CD14-positive monocyte (primary cell): ENCODE measurements around the gene SRGAP1. TPM values are rescaled to one million over a fixed set of nuclear protein-coding genes. Genes with fewer than 3 reads are reported as not detected.

Source experiments
- DNase-seq, 3 donors: peaks; one replicate each; pipeline ENCODE4 v3.0.0-alpha.2; 2011 to 2022
- H2AFZ ChIP-seq: 2 replicates; pipeline ENCODE4 v1.6.0; 2012; ENCODE audit warnings: mild to moderate bottlenecking, low read depth, low read length, inconsistent platforms; ENCODE audit not compliant: insufficient read depth, poor library complexity, severe bottlenecking
- H3K27ac ChIP-seq, 2 donors: 1 replicate in 1 of 2; 2 replicates in 1 of 2; pipeline ENCODE4 v1.5.1; 2012 to 2013; ENCODE audit warnings: low read length in 2 of 2, control low read depth in 1 of 2, inconsistent platforms in 1 of 2, low read depth in 1 of 2, mild to moderate bottlenecking in 1 of 2
- H3K27me3 ChIP-seq, 2 donors: one replicate each; pipeline versions ENCODE4 v1.6.0 to v1.6.1; 2011 to 2013; ENCODE audit warnings: low read length in 2 of 2; ENCODE audit not compliant: control insufficient read depth in 2 of 2, insufficient read depth in 2 of 2
- H3K36me3 ChIP-seq, 2 donors: replicated peaks in 1 of 2; 1 replicate in 1 of 2; 2 replicates in 1 of 2; pipeline versions ENCODE4 v1.5.1 to v1.6.1; 2012 to 2013; ENCODE audit warnings: low read length in 2 of 2, control low read depth in 1 of 2, inconsistent platforms in 1 of 2, mild to moderate bottlenecking in 1 of 2; ENCODE audit not compliant: insufficient read depth in 2 of 2, control insufficient read depth in 1 of 2
- H3K4me1 ChIP-seq, 2 donors: 1 replicate in 1 of 2; 2 replicates in 1 of 2; pipeline versions ENCODE4 v1.5.1 to v1.6.1; 2012 to 2013; ENCODE audit warnings: low read length in 2 of 2, control low read depth in 1 of 2, inconsistent platforms in 1 of 2, mild to moderate bottlenecking in 1 of 2, moderate library complexity in 1 of 2; ENCODE audit not compliant: insufficient read depth in 2 of 2, control insufficient read depth in 1 of 2
- H3K4me2 ChIP-seq: replicated peaks from 2 replicates; pipeline ENCODE3; 2012; ENCODE audit warnings: low read length, moderate library complexity, mild to moderate bottlenecking; ENCODE audit not compliant: poor library complexity, severe bottlenecking; ENCODE audit errors: extremely low read depth
- H3K4me3 ChIP-seq, 3 experiments: fragments of 200-600 bp in 1 of 3; sonication (generic) in 1 of 3; replicated peaks in 1 of 3; 1 replicate in 2 of 3; 2 replicates in 1 of 3; pipeline ENCODE4 v1.5.1; 2011 to 2013; ENCODE audit warnings: low read length in 3 of 3, mild to moderate bottlenecking in 3 of 3, control low read depth in 2 of 3, low read depth in 2 of 3, inconsistent platforms in 1 of 3, moderate library complexity in 1 of 3
- H3K79me2 ChIP-seq: 2 replicates; pipeline ENCODE4 v1.6.0; 2012; ENCODE audit warnings: mild to moderate bottlenecking, control low read depth, inconsistent platforms, low read length, moderate library complexity; ENCODE audit not compliant: insufficient read depth
- H3K9ac ChIP-seq: 2 replicates; pipeline ENCODE4 v1.6.0; 2017; ENCODE audit warnings: low read length, mild to moderate bottlenecking; ENCODE audit not compliant: insufficient read depth, poor library complexity, severe bottlenecking
- H3K9me3 ChIP-seq, 2 donors: replicated peaks in 1 of 2; 1 replicate in 1 of 2; 2 replicates in 1 of 2; pipeline versions ENCODE4 v1.5.1 to v1.6.1; 2012 to 2013; ENCODE audit warnings: low read length in 2 of 2, control low read depth in 1 of 2; ENCODE audit not compliant: control insufficient read depth in 1 of 2, insufficient read depth in 1 of 2
- H4K20me1 ChIP-seq: 2 replicates; pipeline ENCODE4 v1.6.0; 2012; ENCODE audit warnings: mild to moderate bottlenecking, low read length, control low read depth, moderate library complexity; ENCODE audit not compliant: insufficient read depth
- H3K27ac Mint-ChIP-seq, 7 donors: one replicate each; pipeline ENCODE4 v1.8.0; 2020; ENCODE audit warnings: mild to moderate bottlenecking in 7 of 7, mixed read lengths in 7 of 7, moderate library complexity in 6 of 7, inconsistent platforms in 2 of 7
- H3K27me3 Mint-ChIP-seq, 3 donors: one replicate each; pipeline ENCODE4 v1.8.0; 2021 to 2022; ENCODE audit warnings: low read depth in 3 of 3, mild to moderate bottlenecking in 3 of 3, mixed read lengths in 3 of 3, moderate library complexity in 3 of 3, inconsistent platforms in 1 of 3
- H3K36me3 Mint-ChIP-seq, 2 donors: one replicate each; pipeline ENCODE4 v1.8.0; 2020; ENCODE audit warnings: mixed read lengths in 2 of 2, inconsistent platforms in 1 of 2, mild to moderate bottlenecking in 1 of 2
- H3K4me1 Mint-ChIP-seq: one replicate; pipeline ENCODE4 v1.8.0; 2020; ENCODE audit warnings: mild to moderate bottlenecking, mixed read lengths
- H3K4me3 Mint-ChIP-seq, 2 donors: one replicate each; pipeline ENCODE4 v1.8.0; 2020; ENCODE audit warnings: mild to moderate bottlenecking in 2 of 2, mixed read lengths in 2 of 2, moderate library complexity in 1 of 2
- H3K9me3 Mint-ChIP-seq, 7 donors: one replicate each; pipeline ENCODE4 v1.8.0; 2020 to 2022; ENCODE audit warnings: mixed read lengths in 7 of 7, mild to moderate bottlenecking in 6 of 7, moderate library complexity in 6 of 7, inconsistent platforms in 2 of 7
- CTCF ChIP-seq: fragments of 200-600 bp; IDR thresholded peaks from one replicate; pipeline ENCODE4 v1.8.0; 2022; ENCODE audit warnings: antibody characterized with exemption, mild to moderate bottlenecking
- WGBS: methylation state at CpG from one replicate; pipeline ENCODE4 v1.1.5; 2013; ENCODE audit warnings: missing lambda C conversion rate; ENCODE audit not compliant: insufficient coverage; 5-methylcytosine and 5-hydroxymethylcytosine counted together
- intact Hi-C, 2 donors: fragments of 100-400 bp; cut with micrococcal nuclease; formaldehyde crosslinking; loops; one replicate each; pipeline versions ENCODE4 v1.15.0 to v1.15.1; 2023
- polyA plus RNA-seq, 3 donors: library from polyadenylated mRNA; depleted of rRNA in 1 of 3; unstranded in 2 of 3; stranded (reverse) in 1 of 3; fragments of 300-500 nt in 2 of 3; fragments of >200 nt in 1 of 3; fragmentation: Illumina TruSeq in 2 of 3; gene quantifications; 1 replicate in 2 of 3; 2 replicates in 1 of 3; pipeline ENCODE4 v1.2.3, GENCODE V29; 2012 to 2021

SRGAP1 gene
- polyA plus RNA-seq, 3 donors = 0.05 to 0.52 (median 0.07) TPM

DNA sequence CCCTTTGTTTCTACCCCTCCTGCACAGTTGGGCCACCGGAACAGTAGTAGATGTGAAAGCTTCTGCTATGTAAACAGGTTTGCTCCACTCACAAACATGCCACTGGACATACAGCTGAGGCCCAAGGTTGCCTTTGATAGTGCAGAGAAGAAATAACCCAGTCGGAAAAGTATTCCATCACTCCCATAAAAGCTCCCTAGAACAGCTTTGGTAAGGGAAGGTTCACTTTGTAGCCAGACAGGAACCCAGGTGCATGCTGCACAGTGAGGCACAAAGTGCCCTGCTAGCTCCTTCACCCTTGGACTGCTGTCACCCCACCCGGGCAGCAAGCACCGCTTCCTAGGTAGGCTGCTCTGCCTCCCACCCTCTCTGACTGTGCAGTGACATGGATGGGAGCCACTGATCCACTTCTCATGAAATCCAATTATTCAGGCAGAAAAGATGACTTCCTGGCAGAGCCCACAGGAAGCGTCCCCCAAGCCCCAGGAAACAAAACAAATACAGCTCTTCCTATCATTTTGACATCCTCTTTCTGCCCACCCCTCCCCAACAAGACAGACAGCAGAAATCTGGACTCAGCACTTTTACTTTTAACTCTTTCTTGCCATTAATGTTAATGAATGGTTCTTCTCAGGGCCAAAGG lies 100.2 kb downstream of the SRGAP1 start:
- no peak for DNase-seq
- no peak overlapping the region for H2AFZ ChIP-seq
- Mint-ChIP-seq H3K27me3 (peaks cover 0 to 3% (median 0%) of the 10 kb centered on the region in 3 donors), H3K4me3 (peak overlapping the region; percentile 2 to 51), H3K36me3 (no peaks in the 10 kb centered on the region), H3K4me1 (peaks cover 33% of the 10 kb centered on the region), H3K27ac (peak overlapping the region in 5 of 7 donors; percentile 10 to 76 (median 58)), H3K9me3 (peaks cover 0 to 4% (median 0%) of the 10 kb centered on the region in 7 donors)
- WGBS = 36% methylated on average over 3 of the region's 5 CpGs
- no peaks in the 10 kb centered on the region for H3K9me3 ChIP-seq
- no peaks in the 10 kb centered on the region for H3K36me3 ChIP-seq
- intact Hi-C loops = no loop called here
- peaks cover 21 to 23% of the 10 kb centered on the region in 2 donors for H3K4me1 ChIP-seq
- no peak overlapping the region for H3K27ac ChIP-seq
- H3K4me2 ChIP-seq = no peak overlapping the region
- H3K9ac ChIP-seq = no peak overlapping the region
- TF ChIP-seq CTCF = no peak
- peak overlapping the region in 1 of 3 experiments; percentile 4 for H3K4me3 ChIP-seq
- H3K79me2 ChIP-seq = no peaks in the 10 kb centered on the region
- no peaks in the 10 kb centered on the region for H4K20me1 ChIP-seq
- no peaks in the 10 kb centered on the region for H3K27me3 ChIP-seq

GRCh38 chr12:63945777-63946176 lies 101.3 kb downstream of the SRGAP1 start:
- Mint-ChIP-seq H3K36me3 (no peaks in the 10 kb centered on the region), H3K4me1 (peaks cover 26% of the 10 kb centered on the region), H3K27ac (peak overlapping the region in 1 of 7 donors; percentile 30), H3K9me3 (peaks cover 0 to 4% (median 0%) of the 10 kb centered on the region in 7 donors), H3K27me3 (peaks cover 0 to 3% (median 0%) of the 10 kb centered on the region in 3 donors), H3K4me3 (no peak overlapping the region)
- Histone ChIP-seq H3K9ac (no peak overlapping the region), H3K4me2 (no peak overlapping the region), H3K4me3 (no peak overlapping the region), H2AFZ (no peak overlapping the region), H3K79me2 (no peaks in the 10 kb centered on the region), H3K9me3 (no peaks in the 10 kb centered on the region), H3K27ac (no peak overlapping the region), H3K4me1 (peaks cover 14 to 17% of the 10 kb centered on the region in 2 donors), H3K27me3 (no peaks in the 10 kb centered on the region), H3K36me3 (no peaks in the 10 kb centered on the region), H4K20me1 (no peaks in the 10 kb centered on the region)
- intact Hi-C loops = no loop called here
- TF ChIP-seq CTCF = no peak
- DNase-seq = no peak
